ENCODE results near the gene ZNF322.
"Not testable (repeated sequence)": the region's sequence is repeated elsewhere in the genome, so short reads cannot be mapped to it uniquely, and the experiment has no call there.

DNA sequence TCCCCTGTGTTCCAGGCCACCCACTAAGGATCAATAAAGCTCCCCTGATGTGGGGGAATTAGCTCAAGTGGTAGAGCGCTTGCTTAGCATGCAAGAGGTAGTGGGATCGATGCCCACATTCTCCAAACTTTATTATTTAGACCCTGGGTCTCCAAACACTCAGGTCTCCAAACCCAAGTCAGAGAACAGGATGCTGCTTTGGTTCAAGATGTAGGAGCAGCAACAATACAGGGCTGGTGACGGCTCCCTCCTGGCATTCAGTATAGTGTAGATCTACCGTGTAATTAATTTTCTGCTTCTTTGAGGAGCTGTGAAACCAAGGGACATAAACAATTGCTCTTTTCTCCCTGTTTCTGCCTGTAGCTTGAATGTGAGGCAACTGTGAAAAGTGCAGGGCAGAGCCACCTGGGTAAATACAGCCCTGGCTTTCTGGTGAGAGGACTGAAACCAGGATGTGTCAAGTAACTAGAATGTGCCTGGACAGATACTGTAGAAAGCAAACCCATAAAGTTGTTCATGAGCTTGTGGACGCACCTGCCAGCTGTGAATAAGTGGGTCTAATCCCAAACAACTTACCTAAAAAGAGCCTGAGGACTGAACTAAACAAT lies 23.0 kb upstream of the ZNF322 start:
- not testable (repeated sequence) for TF ChIP-seq EGR1 (IDR thresholded peaks at IDR 0.05; ENCODE audit: borderline replicate concordance, low read depth, low read length); POLR2AphosphoS5 (IDR thresholded peaks at IDR 0.05; ENCODE audit: low read depth, low read length); RAD21 (IDR thresholded peaks at IDR 0.05 in 1 of 2, conservative IDR thresholded peaks at IDR 0.05 in 1 of 2; ENCODE audit: low read depth in 2 of 2, low read length in 2 of 2); EP300 (IDR thresholded peaks at IDR 0.05; ENCODE audit: borderline replicate concordance in 1 of 2, low read depth in 2 of 2, low read length in 2 of 2); CEBPB (IDR thresholded peaks at IDR 0.05; ENCODE audit: low read depth, low read length); YY1 (IDR thresholded peaks at IDR 0.05; ENCODE audit: low read depth, low read length); SRF (IDR thresholded peaks at IDR 0.05; ENCODE audit: low read depth, low read length)
- TF ChIP-seq, protein P1, sequence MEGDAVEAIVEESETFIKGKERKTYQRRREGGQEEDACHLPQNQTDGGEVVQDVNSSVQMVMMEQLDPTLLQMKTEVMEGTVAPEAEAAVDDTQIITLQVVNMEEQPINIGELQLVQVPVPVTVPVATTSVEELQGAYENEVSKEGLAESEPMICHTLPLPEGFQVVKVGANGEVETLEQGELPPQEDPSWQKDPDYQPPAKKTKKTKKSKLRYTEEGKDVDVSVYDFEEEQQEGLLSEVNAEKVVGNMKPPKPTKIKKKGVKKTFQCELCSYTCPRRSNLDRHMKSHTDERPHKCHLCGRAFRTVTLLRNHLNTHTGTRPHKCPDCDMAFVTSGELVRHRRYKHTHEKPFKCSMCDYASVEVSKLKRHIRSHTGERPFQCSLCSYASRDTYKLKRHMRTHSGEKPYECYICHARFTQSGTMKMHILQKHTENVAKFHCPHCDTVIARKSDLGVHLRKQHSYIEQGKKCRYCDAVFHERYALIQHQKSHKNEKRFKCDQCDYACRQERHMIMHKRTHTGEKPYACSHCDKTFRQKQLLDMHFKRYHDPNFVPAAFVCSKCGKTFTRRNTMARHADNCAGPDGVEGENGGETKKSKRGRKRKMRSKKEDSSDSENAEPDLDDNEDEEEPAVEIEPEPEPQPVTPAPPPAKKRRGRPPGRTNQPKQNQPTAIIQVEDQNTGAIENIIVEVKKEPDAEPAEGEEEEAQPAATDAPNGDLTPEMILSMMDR (IDR thresholded peaks at IDR 0.05; ENCODE audit: control extremely low read depth in 1 of 3, insufficient read depth in 1 of 3, low read depth in 1 of 3, low read length in 3 of 3) = not testable (repeated sequence)

All from H1 (cell line).